Measurements from ENCODE around the gene GRAP.

DNA sequence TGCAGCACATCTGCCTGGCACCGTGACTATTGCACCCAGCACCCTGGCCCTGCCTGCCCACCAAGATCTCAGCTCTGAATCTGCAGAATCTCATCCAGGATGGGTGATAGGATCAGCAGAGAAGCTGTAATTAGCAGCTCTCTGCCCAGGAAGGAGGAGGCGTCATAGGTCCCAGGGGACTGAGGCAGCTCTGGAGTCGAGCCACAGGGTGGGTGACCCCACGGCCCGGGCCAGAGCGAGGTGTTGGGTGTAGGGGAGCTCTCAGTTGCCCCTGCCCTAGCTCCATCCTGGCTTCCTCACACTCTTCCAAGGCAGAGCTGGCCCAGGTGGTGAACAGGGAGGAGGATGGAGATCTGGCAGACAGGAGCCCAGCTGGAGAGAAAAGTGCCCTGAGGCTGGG, 24.0 kb downstream of the GRAP start:
- TF ChIP-seq, protein P1, sequence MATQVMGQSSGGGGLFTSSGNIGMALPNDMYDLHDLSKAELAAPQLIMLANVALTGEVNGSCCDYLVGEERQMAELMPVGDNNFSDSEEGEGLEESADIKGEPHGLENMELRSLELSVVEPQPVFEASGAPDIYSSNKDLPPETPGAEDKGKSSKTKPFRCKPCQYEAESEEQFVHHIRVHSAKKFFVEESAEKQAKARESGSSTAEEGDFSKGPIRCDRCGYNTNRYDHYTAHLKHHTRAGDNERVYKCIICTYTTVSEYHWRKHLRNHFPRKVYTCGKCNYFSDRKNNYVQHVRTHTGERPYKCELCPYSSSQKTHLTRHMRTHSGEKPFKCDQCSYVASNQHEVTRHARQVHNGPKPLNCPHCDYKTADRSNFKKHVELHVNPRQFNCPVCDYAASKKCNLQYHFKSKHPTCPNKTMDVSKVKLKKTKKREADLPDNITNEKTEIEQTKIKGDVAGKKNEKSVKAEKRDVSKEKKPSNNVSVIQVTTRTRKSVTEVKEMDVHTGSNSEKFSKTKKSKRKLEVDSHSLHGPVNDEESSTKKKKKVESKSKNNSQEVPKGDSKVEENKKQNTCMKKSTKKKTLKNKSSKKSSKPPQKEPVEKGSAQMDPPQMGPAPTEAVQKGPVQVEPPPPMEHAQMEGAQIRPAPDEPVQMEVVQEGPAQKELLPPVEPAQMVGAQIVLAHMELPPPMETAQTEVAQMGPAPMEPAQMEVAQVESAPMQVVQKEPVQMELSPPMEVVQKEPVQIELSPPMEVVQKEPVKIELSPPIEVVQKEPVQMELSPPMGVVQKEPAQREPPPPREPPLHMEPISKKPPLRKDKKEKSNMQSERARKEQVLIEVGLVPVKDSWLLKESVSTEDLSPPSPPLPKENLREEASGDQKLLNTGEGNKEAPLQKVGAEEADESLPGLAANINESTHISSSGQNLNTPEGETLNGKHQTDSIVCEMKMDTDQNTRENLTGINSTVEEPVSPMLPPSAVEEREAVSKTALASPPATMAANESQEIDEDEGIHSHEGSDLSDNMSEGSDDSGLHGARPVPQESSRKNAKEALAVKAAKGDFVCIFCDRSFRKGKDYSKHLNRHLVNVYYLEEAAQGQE (IDR thresholded peaks at IDR 0.05; ENCODE audit: insufficient replicate concordance, low read depth) = no peak
- TF ChIP-seq CTCF (IDR thresholded peaks at IDR 0.05; ENCODE audit: insufficient read depth, low read length) = no peak
